Activated T-helper 2 cell treated with anti-CD3 and anti-CD28 coated beads, Interferon-gamma antibody, Interleukin-2, Interleukin-4, amounts not matched to agents 10 μg/mL and 5 μg/mL and 100 μg/mL, durations not matched to agents 14 hours and 24 hours and 36 hours (primary cell): Measurements from ENCODE around the gene SSC4D. TPM values are rescaled to one million over a fixed set of nuclear protein-coding genes. Genes with fewer than 3 reads are reported as not detected.
"Not testable (repeated sequence)": the region's sequence is repeated elsewhere in the genome, so short reads cannot be mapped to it uniquely, and the experiment has no call there.

ENCODE experiments used
- DNase-seq: peaks from one replicate; pipeline ENCODE4 v3.0.0; 2021; ENCODE audit warnings: low spot score
- H3K27ac Mint-ChIP-seq: one replicate; pipeline ENCODE4 v1.8.0; 2021; ENCODE audit warnings: mixed read lengths
- H3K27me3 Mint-ChIP-seq: one replicate; pipeline ENCODE4 v1.8.0; 2021; ENCODE audit warnings: low read depth, mixed read lengths
- H3K36me3 Mint-ChIP-seq: one replicate; pipeline ENCODE4 v1.8.0; 2021; ENCODE audit warnings: low read depth, mixed read lengths
- H3K4me1 Mint-ChIP-seq: one replicate; pipeline ENCODE4 v1.8.0; 2021; ENCODE audit warnings: low read depth, mixed read lengths
- H3K4me3 Mint-ChIP-seq: one replicate; pipeline ENCODE4 v1.8.0; 2021; ENCODE audit warnings: low read depth, mild to moderate bottlenecking, moderate library complexity, mixed read lengths
- H3K9me3 Mint-ChIP-seq: one replicate; pipeline ENCODE4 v1.8.0; 2021; ENCODE audit warnings: mixed read lengths
- intact Hi-C: fragments of 100-400 bp; cut with micrococcal nuclease; formaldehyde crosslinking; loops from one replicate; pipeline ENCODE4 v1.15.1; 2023
- total RNA-seq: library from RNA; stranded (reverse); gene quantifications from 2 replicates; pipeline ENCODE4 v1.2.3, GENCODE V29; 2022

SSC4D gene
- total RNA-seq, 1 donor from 2014 or later: 0.78 TPM

GRCh38 chr7:76428868-76429805 is 19.6 kb upstream of the SSC4D start:
- Mint-ChIP-seq H3K4me3 (no peak overlapping the region), H3K27ac (no peak overlapping the region), H3K9me3 (no peaks in the 10 kb centered on the region), H3K36me3 (no peaks in the 10 kb centered on the region), H3K4me1 (peaks cover 7% of the 10 kb centered on the region), H3K27me3 (no peaks in the 10 kb centered on the region)
- intact Hi-C loops: no loop called here
- no peak for DNase-seq

- Mint-ChIP-seq H3K4me1 (peaks cover 9% of the 10 kb centered on the region), H3K36me3 (no peaks in the 10 kb centered on the region), H3K9me3 (no peaks in the 10 kb centered on the region), H3K4me3 (no peak overlapping the region), H3K27ac (no peak overlapping the region), H3K27me3 (peaks cover 2% of the 10 kb centered on the region)
- intact Hi-C loops: no loop called here
- no peak for DNase-seq
Measured at GRCh38 chr7:76428149-76428823, 18.8 kb upstream of the SSC4D start.

DNA sequence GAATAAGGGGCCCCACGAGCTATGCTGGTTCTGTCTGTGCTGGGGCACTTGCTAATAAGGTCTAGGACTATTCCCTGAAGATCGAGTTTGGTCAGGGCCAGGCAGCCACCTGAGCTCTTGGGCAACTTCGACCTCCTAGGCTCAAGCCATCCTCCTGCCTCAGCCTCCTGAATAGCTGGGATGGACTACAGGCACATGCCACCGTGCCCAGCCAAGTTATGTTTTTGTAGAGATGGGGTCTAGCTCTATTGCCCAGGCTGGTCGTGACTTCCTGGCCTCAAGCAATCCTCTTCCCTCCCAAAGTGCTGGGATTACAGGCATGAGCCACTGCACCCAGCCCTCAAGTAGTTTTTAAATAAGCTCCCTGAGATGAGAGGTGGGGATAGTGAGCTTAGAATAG is 18.1 kb upstream of the SSC4D start:
- no peak overlapping the region for H3K27ac Mint-ChIP-seq
- H3K36me3 Mint-ChIP-seq: no peaks in the 10 kb centered on the region
- no peaks in the 10 kb centered on the region for H3K9me3 Mint-ChIP-seq
- H3K4me3 Mint-ChIP-seq: no peak overlapping the region
- peaks cover 9% of the 10 kb centered on the region for H3K4me1 Mint-ChIP-seq
- no peak for DNase-seq
- intact Hi-C loops: no loop called here
- H3K27me3 Mint-ChIP-seq: peaks cover 2% of the 10 kb centered on the region

DNA sequence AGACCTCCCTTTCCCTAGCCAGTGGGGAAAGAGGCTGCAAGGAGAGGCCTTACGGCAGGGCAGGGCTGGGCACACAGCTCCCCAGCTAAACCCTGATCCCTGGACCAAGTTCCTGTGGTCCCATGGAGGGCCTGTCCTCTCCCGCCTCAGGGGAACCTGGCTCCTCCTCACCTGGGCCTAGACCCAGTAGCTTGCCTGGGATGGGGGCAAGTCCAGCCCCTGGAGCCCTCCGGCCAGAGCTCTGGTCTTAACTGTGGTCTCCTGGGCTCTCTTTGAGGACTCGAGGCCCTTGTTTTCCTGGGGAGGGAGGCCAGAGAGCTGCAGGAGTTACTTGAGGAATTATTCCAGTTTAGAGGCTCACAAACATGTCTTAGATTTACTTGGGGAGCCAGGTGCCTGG is 16.7 kb upstream of the SSC4D start:
- DNase-seq: no peak
- Mint-ChIP-seq H3K27ac (no peak overlapping the region), H3K27me3 (peaks cover 2% of the 10 kb centered on the region), H3K4me1 (peaks cover 9% of the 10 kb centered on the region), H3K4me3 (no peak overlapping the region), H3K9me3 (no peaks in the 10 kb centered on the region), H3K36me3 (no peaks in the 10 kb centered on the region)
- intact Hi-C loops: no loop called here

DNA sequence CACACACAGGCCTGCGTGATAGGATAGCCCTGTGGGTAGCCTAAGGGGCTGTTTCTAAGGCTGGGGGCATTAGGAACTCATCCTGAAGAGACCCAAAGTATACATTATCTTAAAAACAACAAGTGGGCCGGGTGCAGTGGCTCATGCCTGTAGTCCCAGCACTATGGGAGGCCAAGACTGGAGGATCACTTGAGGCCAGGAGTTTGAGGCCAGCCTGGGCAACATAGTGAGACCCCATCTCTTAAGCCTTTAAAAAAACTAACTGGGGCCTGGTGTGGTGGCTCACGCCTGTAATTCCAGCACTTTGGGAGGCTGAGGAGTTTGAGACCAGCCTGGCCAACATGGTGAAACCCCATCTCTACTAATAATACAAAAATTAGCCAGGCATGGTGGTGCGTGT is 16.1 kb upstream of the SSC4D start:
- H3K27ac Mint-ChIP-seq, H3K4me1 Mint-ChIP-seq, H3K9me3 Mint-ChIP-seq, DNase-seq, intact Hi-C loops, H3K27me3 Mint-ChIP-seq, H3K4me3 Mint-ChIP-seq, H3K36me3 Mint-ChIP-seq: not testable (repeated sequence)

GRCh38 chr7:76425156-76425555 is 15.7 kb upstream of the SSC4D start:
- no peak for DNase-seq
- Mint-ChIP-seq H3K9me3 (no peaks in the 10 kb centered on the region), H3K4me1 (peaks cover 9% of the 10 kb centered on the region), H3K36me3 (no peaks in the 10 kb centered on the region), H3K4me3 (no peak overlapping the region), H3K27me3 (peaks cover 7% of the 10 kb centered on the region), H3K27ac (no peak overlapping the region)
- intact Hi-C loops: no loop called here

- Mint-ChIP-seq H3K36me3 (no peaks in the 10 kb centered on the region), H3K4me3 (no peak within 1 kb of the TSS), H3K9me3 (no peaks in the 10 kb centered on the region), H3K27ac (no peak within 1 kb of the TSS), H3K4me1 (peaks cover 9% of the 10 kb centered on the region), H3K27me3 (peaks cover 9% of the 10 kb centered on the region)
- intact Hi-C loops: no loop called here
- no peak for DNase-seq
Measured at GRCh38 chr7:76424413-76425111, 15.1 kb upstream of the SSC4D start, which contains the start of gene ZP3. Gene ZP3, plus strand, starts transcription at chr7:76424950. Its CDS starts 15 bp downstream, at chr7:76424965.

- Mint-ChIP-seq H3K4me3 (no peak overlapping the region), H3K4me1 (peaks cover 11% of the 10 kb centered on the region), H3K27me3 (peaks cover 9% of the 10 kb centered on the region), H3K27ac (no peak overlapping the region), H3K9me3 (no peaks in the 10 kb centered on the region), H3K36me3 (no peaks in the 10 kb centered on the region)
- intact Hi-C loops: no loop called here
- DNase-seq: no peak
Measured at GRCh38 chr7:76423666-76424412, 14.3 kb upstream of the SSC4D start.

DNA sequence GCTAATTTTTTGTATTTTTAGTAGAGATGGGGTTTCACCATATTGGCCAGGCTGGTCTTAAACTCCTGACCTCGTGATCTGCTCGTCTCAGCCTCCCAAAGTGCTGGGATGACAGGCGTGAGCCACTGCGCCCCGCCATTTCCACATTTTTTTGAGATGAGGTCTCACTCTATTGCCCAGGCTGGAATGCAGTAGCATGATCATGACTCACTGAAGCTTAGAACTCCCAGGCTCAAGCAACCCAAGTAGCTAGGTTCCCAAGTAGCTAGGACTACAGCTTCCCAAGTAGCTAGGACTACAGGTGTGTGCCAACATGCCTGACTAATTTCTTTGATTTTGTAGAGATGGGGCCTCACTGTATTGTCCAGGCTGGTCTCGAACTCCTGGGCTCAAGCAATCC is 11.6 kb upstream of the SSC4D start:
- H3K27ac Mint-ChIP-seq, H3K36me3 Mint-ChIP-seq, DNase-seq, H3K9me3 Mint-ChIP-seq, intact Hi-C loops, H3K27me3 Mint-ChIP-seq, H3K4me3 Mint-ChIP-seq: not testable (repeated sequence)
- peaks cover 11% of the 10 kb centered on the region for H3K4me1 Mint-ChIP-seq

DNA sequence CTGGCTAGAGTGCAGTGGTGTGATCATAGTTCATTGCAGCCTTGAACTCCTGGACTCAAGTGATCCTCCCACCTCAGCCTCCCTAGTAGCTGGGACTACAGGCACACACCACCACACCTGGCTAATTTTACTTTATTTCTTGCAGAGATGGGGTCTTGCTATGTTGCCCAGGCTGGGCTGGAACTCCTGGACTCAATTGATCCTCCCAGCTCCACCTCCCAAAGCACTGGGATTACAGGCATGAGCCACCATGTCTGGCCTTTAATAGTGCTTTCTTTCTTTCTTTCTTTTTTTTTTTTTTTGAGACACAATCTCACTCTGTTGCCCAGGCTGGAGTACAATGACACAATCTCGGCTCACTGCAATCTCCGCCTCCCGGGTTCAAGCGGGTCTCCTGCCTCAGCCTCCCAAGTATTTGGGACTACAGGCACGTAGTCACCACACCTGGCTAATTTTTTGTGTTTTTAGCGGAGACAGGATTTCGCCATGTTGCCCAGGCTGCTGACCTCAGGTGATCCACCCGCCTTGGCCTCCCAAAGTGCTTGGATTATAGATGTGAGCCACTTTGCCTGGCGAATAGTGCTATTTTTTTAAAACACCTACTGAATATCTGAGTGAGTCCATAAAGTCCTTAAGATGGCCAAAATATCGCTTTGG is 8.3 kb upstream of the SSC4D start:
- H3K27ac Mint-ChIP-seq, H3K27me3 Mint-ChIP-seq, H3K36me3 Mint-ChIP-seq, H3K4me1 Mint-ChIP-seq, H3K4me3 Mint-ChIP-seq, intact Hi-C loops, DNase-seq, H3K9me3 Mint-ChIP-seq: not testable (repeated sequence)

DNA sequence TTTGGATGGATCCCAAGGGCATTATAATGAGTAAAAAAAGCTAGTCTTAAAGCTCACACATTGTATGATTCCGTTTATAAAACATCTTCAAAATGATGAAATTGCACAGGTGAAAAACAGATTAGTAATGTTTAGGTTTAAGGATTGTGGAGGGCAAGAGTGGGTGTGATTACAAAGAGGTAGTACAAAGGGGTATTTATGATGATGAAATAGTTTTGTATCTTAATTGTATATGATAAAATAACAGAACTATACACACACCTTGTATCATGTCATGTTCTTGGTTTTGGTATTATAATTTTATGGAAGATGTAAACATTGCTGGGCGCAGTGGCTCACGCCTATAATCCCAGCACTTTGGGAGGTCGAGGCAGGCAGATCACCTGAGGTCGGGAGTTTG is 2.8 kb upstream of the SSC4D start:
- Mint-ChIP-seq H3K9me3 (no peaks in the 10 kb centered on the region), H3K36me3 (peaks cover 3% of the 10 kb centered on the region), H3K4me3 (no peak overlapping the region), H3K27ac (no peak overlapping the region), H3K4me1 (no peaks in the 10 kb centered on the region), H3K27me3 (no peaks in the 10 kb centered on the region)
- no peak for DNase-seq
- intact Hi-C loops: no loop called here

DNA sequence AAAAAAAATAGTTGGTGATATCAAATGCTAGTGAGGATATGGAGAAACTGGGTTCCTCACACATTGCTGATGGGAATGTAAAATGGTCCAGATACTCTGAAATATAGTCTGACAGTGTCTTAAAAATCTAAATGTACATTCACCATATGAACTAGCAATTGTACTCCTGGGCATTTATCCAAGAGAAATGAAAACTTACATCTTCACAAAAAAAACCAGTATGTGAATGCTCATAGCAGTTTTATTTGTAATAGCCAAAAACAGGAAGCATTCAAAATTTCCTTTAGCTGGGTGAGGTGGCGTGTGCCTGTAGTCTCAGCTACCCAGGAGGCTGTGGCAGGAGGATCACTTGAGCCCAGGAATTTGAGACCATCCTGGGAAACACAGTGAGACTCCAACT is 2.1 kb upstream of the SSC4D start:
- intact Hi-C loops: no loop called here
- no peak for DNase-seq
- Mint-ChIP-seq H3K36me3 (peaks cover 3% of the 10 kb centered on the region), H3K9me3 (no peaks in the 10 kb centered on the region), H3K27ac (no peak overlapping the region), H3K4me1 (no peaks in the 10 kb centered on the region), H3K4me3 (no peak overlapping the region), H3K27me3 (no peaks in the 10 kb centered on the region)
